SK-N-MC (cell line): Measurements from ENCODE around the gene ATPAF2.
"Not testable (repeated sequence)": the region's sequence is repeated elsewhere in the genome, so short reads cannot be mapped to it uniquely, and the experiment has no call there.

Experiments used
- DNase-seq: peaks from one replicate; pipeline ENCODE4 v3.0.0-alpha.2; 2011; ENCODE audit warnings: low read depth, low spot score
- H3K27ac ChIP-seq: fragments of 200-600 bp; sonication (generic); 2 replicates; pipeline ENCODE4 v1.5.1; 2016; ENCODE audit warnings: mixed run types
- H3K36me3 ChIP-seq: fragments of 200-600 bp; sonication (generic); 2 replicates; pipeline ENCODE4 v1.6.1; 2017; ENCODE audit warnings: antibody characterized with exemption, low read length, mixed read lengths; ENCODE audit not compliant: insufficient read depth
- H3K4me3 ChIP-seq: fragments of 200-600 bp; sonication (generic); 2 replicates; pipeline ENCODE4 v1.5.1; 2016
- H3K9ac ChIP-seq: fragments of 200-600 bp; sonication (generic); 2 replicates; pipeline ENCODE4 v1.8.0; 2017; ENCODE audit warnings: mixed run types, mixed read lengths; ENCODE audit not compliant: insufficient read length
- H3K9me3 ChIP-seq: fragments of 200-600 bp; sonication (generic); 2 replicates; pipeline ENCODE4 v1.6.1; 2017; ENCODE audit warnings: low read depth, mild to moderate bottlenecking, antibody characterized with exemption, low read length, moderate library complexity, mixed read lengths
- EZH2 ChIP-seq: fragments of 200-600 bp; sonication (generic); IDR thresholded peaks from one replicate; pipeline ENCODE4 v1.6.1; 2017; ENCODE audit warnings: antibody characterized with exemption
- FOXP2 ChIP-seq: optimal IDR thresholded peaks from 2 replicates; pipeline ENCODE3; 2011; ENCODE audit warnings: mild to moderate bottlenecking, moderate library complexity; ENCODE audit not compliant: insufficient read depth; ENCODE audit errors: extremely low read length, control extremely low read depth
- POLR2AphosphoS5 ChIP-seq: IDR thresholded peaks from 2 replicates; pipeline ENCODE4 v1.6.1; 2012; ENCODE audit warnings: mild to moderate bottlenecking, low read depth, low read length, borderline replicate concordance

ATPAF2 gene

DNA sequence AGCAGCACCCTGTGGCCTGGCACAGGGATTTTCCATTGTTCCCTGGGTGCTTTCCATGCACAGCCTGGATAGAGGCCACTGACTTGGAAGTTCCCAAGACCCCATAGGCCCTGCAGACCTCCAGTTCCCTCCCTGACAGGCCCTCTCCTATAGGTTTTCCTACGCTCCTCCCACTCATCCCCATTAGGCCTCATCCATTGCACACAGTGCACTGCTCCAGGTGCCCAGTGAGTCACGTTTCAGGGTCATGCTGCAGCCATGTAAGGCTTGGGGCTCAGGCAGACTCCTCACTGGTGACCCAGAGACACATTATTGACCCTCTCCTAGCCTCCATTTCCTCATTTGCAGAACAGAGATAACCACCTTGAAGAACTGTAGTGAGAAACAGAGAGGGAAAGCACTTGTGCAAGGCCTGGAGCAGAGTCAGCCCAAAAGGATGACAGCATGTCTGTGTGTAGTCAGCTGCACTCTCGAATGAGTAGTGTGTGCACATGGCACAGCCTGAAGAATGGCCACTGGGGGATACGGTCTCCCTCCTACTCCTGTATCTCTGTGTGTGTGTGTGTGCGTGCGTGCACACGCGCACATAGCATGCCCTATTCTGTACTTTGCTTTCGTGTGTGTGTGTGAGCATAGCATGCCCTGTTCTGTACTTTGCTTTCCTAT lies 39.5 kb downstream of the ATPAF2 start:
- no peak for TF ChIP-seq EZH2
- TF ChIP-seq POLR2AphosphoS5 = no peak
- TF ChIP-seq FOXP2 = no peak

GRCh38 chr17:17998934-17999333 lies 40.0 kb downstream of the ATPAF2 start:
- no peak overlapping the region for H3K4me3 ChIP-seq
- no peak for DNase-seq

More for the DNA sequence above, 39.5 kb downstream of the ATPAF2 start:
- Histone ChIP-seq H3K9ac (no peak overlapping the region), H3K27ac (no peak overlapping the region), H3K4me3 (no peak overlapping the region), H3K36me3 (no peaks in the 10 kb centered on the region), H3K9me3 (no peaks in the 10 kb centered on the region)
- no peak for DNase-seq

DNA sequence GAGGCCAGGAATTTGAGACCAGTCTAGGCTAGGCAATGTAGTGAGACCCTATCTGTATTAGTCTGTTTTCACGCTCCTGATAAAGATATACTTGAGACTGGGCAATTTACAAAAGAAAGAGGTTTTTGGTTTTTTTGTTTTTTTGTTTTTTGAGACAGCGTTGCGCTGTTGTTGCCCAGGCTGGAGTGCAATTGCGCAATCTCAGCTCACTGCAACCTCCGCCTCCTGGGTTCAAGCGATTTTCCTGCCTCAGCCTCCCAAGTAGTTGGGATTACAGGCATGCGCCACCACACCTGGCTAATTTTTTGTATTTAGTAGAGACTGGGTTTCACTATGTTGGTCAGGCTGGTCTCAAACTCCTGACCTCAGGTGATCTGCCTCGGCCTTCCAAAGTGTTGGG lies 43.1 kb downstream of the ATPAF2 start:
- not testable (repeated sequence) for H3K4me3 ChIP-seq, DNase-seq, H3K36me3 ChIP-seq, H3K9ac ChIP-seq, H3K27ac ChIP-seq, H3K9me3 ChIP-seq

More at GRCh38 chr17:17998934-17999333, 40.0 kb downstream of the ATPAF2 start:
- Histone ChIP-seq H3K27ac (no peak overlapping the region), H3K36me3 (no peaks in the 10 kb centered on the region), H3K9me3 (no peaks in the 10 kb centered on the region), H3K9ac (no peak overlapping the region)
- TF ChIP-seq FOXP2 (no peak), EZH2 (no peak), POLR2AphosphoS5 (no peak)

DNA sequence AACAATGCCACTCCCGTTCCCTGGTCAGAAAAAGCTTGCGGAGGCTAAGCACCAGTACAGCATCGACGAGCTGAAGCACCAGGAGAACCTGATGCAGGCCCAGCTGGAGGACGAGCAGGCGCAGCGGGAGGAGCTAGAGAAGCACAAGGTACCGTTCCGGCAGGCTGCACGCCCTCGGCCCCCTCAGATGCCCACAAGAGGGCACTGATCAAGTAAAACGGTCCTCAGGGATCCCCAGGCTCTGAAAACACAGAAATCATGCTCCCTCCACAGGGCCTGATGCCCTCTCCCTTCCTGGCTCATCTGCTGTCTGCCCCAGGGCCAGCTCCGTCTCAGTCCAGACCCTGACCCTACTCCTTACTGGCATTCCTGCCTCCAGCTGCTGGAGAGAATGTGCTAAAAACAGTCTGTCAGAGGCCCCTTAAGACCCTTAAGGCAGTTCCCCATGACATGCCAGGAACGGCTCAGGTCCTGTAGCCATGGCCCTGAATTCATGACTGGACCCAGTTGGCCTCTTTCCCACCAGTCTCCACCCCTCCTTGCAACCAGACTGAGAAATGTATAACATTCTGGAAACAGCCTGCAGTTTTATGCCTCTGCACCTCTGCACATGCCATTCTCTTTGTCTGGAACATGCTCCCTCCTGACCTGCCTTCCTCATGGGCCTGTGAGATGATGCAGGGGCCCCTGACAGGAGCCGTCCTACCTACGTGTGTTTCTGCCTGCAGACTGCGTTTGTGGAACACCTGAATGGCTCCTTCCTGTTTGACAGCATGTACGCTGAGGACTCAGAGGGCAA lies 44.5 kb downstream of the ATPAF2 start:
- H3K36me3 ChIP-seq = no peaks in the 10 kb centered on the region
- DNase-seq = no peak
- no peak overlapping the region for H3K4me3 ChIP-seq
- no peak overlapping the region for H3K27ac ChIP-seq
- no peak for TF ChIP-seq FOXP2
- TF ChIP-seq POLR2AphosphoS5 = no peak
- no peak for TF ChIP-seq EZH2
- H3K9me3 ChIP-seq = no peaks in the 10 kb centered on the region
- H3K9ac ChIP-seq = no peak overlapping the region

- no peaks in the 10 kb centered on the region for H3K9me3 ChIP-seq
- no peak overlapping the region for H3K27ac ChIP-seq
- no peak overlapping the region for H3K9ac ChIP-seq
- no peaks in the 10 kb centered on the region for H3K36me3 ChIP-seq
- no peak overlapping the region for H3K4me3 ChIP-seq
- no peak for TF ChIP-seq FOXP2
- TF ChIP-seq POLR2AphosphoS5 = no peak
- TF ChIP-seq EZH2 = no peak
- DNase-seq = no peak
Measured at GRCh38 chr17:17993852-17994251, 45.1 kb downstream of the ATPAF2 start.

DNA sequence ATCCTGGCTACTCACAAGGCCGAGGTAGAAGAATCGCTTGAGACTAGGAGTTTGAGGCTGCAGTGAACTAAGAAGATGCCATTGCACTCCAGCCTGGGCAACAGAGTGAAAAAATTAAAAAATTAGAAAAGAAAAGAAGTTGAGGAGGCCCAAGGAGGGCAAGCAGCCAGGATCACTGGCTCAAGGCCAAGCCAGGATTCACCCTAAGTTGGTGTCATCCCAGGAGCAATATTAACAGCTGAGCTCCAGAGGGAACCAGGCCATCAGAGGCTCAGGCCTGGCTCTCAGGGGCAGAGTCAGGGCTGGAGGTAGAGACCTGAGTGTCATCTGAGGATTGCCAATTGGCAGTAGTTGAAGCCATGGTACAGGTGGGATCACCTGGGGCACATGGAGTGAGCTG lies 45.6 kb downstream of the ATPAF2 start:
- TF ChIP-seq FOXP2 (no peak), POLR2AphosphoS5 (no peak), EZH2 (no peak)
- H3K27ac ChIP-seq = no peak overlapping the region
- H3K4me3 ChIP-seq = no peak overlapping the region
- DNase-seq = no peak
- no peaks in the 10 kb centered on the region for H3K9me3 ChIP-seq
- H3K9ac ChIP-seq = no peak overlapping the region
- H3K36me3 ChIP-seq = no peaks in the 10 kb centered on the region

- H3K27ac ChIP-seq = no peak overlapping the region
- no peak for DNase-seq
- TF ChIP-seq EZH2 (no peak), POLR2AphosphoS5 (no peak), FOXP2 (no peak)
- no peaks in the 10 kb centered on the region for H3K9me3 ChIP-seq
- no peak overlapping the region for H3K9ac ChIP-seq
- no peak overlapping the region for H3K4me3 ChIP-seq
- no peaks in the 10 kb centered on the region for H3K36me3 ChIP-seq
Measured at GRCh38 chr17:17990282-17990681, 48.7 kb downstream of the ATPAF2 start.

- no peak for DNase-seq
- Histone ChIP-seq H3K9ac (no peak overlapping the region), H3K36me3 (no peaks in the 10 kb centered on the region), H3K27ac (no peak overlapping the region), H3K9me3 (no peaks in the 10 kb centered on the region), H3K4me3 (no peak overlapping the region)
- TF ChIP-seq EZH2 (no peak), FOXP2 (no peak), POLR2AphosphoS5 (no peak)
Measured at GRCh38 chr17:17989618-17990017, 49.4 kb downstream of the ATPAF2 start.
